ENCODE measurements around the gene OOSP4A.
"Not testable (repeated sequence)": the region's sequence is repeated elsewhere in the genome, so short reads cannot be mapped to it uniquely, and the experiment has no call there.

The OOSP4A gene

GRCh38 chr11:59981106-59981770 is 17.4 kb downstream of the OOSP4A start:
- no peak for DNase-seq

- DNase-seq, result not testable (repeated sequence)
Measured at GRCh38 chr11:59982037-59982436, 18.2 kb downstream of the OOSP4A start.

GRCh38 chr11:59983212-59983611 is 19.4 kb downstream of the OOSP4A start:
- DNase-seq, result no peak

DNA sequence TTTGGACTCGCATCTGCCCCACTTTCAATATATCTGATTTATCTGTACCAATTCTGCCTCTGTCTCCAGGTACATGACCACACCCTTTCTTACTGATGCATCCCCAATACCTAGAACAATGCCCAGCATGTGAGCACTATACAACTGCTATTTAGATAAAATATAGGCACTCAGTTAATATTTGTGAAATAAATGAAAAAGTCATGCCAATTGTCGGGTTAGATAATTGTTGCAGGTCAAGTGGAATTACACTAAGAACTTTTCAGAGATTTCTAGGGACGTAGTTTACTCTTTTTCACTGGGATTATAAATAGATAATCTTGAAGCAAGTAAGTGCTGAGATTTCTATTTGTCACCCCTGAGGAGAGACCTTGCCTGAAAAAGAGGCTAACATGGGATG is 20.5 kb downstream of the OOSP4A start:
- DNase-seq, result no peak

- DNase-seq, result no peak
Measured at GRCh38 chr11:59990421-59990820, 26.6 kb downstream of the OOSP4A start.

DNA sequence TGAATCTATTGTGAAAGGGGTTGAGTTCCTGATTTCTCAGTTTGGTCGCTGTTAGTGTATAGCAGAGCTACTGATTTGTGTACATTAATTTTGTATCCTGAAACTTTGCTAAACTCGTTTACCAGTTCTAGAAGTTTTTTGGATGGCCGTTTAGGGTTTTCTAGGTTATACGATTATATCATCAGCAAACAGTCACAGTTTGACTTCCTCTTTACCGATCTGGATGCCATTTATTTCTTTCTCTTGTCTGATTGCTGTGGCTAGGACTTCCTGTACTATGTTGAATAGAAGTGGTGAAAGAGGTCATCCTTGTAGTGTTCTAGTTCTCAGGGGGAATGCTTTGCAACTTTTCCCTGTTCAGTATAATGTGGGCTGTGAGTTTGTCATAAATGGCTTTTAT is 28.6 kb downstream of the OOSP4A start:
- DNase-seq, result no peak

DNA sequence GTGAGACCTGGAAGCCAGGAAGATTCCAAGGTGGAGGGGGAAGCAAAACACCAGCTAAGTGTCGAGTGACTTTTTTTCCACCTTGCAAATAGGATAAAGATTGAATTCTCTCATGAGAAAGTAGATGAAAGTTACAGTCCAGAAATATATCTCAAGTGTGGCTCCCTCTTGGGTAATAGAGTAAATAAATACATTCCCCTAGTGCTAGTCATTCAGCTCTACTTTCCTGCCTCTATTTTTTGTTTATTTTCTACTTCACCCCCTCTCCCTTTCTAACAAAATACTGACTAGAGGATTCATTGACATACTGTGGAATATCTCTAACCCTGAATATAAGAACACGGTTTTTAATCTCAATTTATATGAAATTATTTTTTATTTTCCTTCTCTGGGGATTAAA is 34.0 kb downstream of the OOSP4A start:
- DNase-seq, result no peak

- DNase-seq, result no peak
Measured at GRCh38 chr11:59999691-60000090, 35.9 kb downstream of the OOSP4A start.

DNA sequence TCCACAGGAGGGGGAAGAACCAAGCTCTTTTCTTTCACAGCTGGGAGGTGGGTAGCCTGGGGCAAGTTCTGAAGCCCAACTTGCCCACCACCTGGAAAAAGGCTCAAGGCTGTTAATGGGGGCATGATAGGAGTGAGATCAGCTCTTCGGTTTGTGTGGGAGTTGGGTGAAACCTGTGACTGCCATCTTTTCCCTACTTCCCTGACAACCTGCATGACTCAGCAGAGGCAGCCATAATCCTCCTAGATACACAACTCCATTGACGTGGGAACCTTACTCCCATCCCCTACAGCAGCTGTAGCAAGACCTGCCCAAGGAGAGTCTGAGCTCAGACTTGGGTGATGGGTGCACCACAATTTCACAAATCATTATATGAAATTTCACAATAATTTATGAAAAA is 39.9 kb downstream of the OOSP4A start:
- DNase-seq, result no peak

GRCh38 chr11:60005360-60005759 is 41.5 kb downstream of the OOSP4A start:
- no peak for DNase-seq

DNA sequence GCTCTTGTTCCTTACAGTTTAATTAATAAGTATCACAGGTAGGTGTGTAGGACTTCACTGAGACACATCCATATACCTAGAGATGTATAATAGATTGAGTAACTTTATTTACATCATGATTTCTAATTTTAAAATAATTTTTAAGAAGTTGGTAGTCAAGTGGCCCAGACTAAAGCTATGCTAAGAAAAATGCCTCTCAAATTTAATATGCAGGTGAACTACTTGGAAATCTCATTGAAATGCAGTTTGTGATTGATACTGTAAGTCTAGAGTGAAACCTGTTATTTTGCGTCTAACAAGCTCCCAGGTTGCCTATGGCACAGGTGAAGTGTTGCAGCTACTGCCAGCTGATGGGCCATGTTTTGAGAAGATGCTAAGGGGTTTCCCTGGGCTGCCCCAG is 53.0 kb downstream of the OOSP4A start, which contains the start of gene OOSP4B:
Gene OOSP4B (plus strand): TSS at position 301 of the 400 bp plus-strand sequence.
- DNase-seq, result no peak

DNA sequence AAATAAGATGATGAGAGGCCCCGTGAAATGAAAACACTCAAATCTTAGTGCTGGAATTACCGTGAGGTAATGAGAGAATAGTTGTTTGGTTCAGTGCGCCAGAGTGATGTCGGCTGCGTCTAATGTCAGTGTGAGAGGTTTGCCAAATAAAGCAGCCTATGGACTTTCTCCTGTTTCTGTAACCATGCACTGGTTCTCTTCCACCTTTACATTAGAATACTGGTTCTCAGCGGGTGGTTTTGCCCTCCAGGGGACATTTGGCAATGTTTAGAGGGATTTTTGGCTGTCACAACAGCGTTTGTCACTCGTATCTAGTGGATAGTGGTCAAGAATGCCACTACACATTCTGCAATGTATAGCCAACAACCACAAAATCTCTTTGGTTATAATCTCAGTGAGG is 54.2 kb downstream of the OOSP4A start:
- DNase-seq, result no peak
